ENCODE results near the gene DPEP1.

The DPEP1 gene

GRCh38 chr16:89588413-89589109 lies 24.9 kb upstream of the DPEP1 start:
- H3K4me3 ChIP-seq (ENCODE audit: low read depth, low read length) = no peak overlapping the region
- TF ChIP-seq CTCF (IDR thresholded peaks at IDR 0.05; ENCODE audit: low read depth, low read length) = no peak

GRCh38 chr16:89589241-89589926 lies 24.1 kb upstream of the DPEP1 start:
- TF ChIP-seq CTCF (IDR thresholded peaks at IDR 0.05; ENCODE audit: low read depth, low read length) = no peak

GRCh38 chr16:89593841-89594240 lies 19.6 kb upstream of the DPEP1 start:
- H3K4me3 ChIP-seq (ENCODE audit: low read depth, low read length) = no peak overlapping the region

More at GRCh38 chr16:89589241-89589926, 24.1 kb upstream of the DPEP1 start:
- H3K4me3 ChIP-seq (ENCODE audit: low read depth, low read length) = no peak overlapping the region

GRCh38 chr16:89595330-89596060 lies 17.9 kb upstream of the DPEP1 start:
- TF ChIP-seq CTCF (IDR thresholded peaks at IDR 0.05; ENCODE audit: low read depth, low read length) = no peak
- no peak overlapping the region for H3K4me3 ChIP-seq (ENCODE audit: low read depth, low read length)

More at GRCh38 chr16:89593841-89594240, 19.6 kb upstream of the DPEP1 start:
- no peak for TF ChIP-seq CTCF (IDR thresholded peaks at IDR 0.05; ENCODE audit: low read depth, low read length)

- TF ChIP-seq CTCF (IDR thresholded peaks at IDR 0.05; ENCODE audit: low read depth, low read length) = no peak
- H3K4me3 ChIP-seq (ENCODE audit: low read depth, low read length) = no peak overlapping the region
These were observed 17.3 kb upstream of the DPEP1 start for GRCh38 chr16:89596061-89596689.

- H3K4me3 ChIP-seq (ENCODE audit: low read depth, low read length) = no peak overlapping the region
- no peak for TF ChIP-seq CTCF (IDR thresholded peaks at IDR 0.05; ENCODE audit: low read depth, low read length)
These were observed 16.3 kb upstream of the DPEP1 start for GRCh38 chr16:89596957-89597649.

Measured in WI38 (cell line).